Embryonic facial prominence (tissue), 1 donor: ENCODE data around the gene CLCN4.

Experiments
- DNase-seq: peaks from one replicate; pipeline ENCODE4 v3.0.0-alpha.2; 2016; ENCODE audit errors: extremely low spot score

Gene CLCN4

GRCh38 chrX:10166731-10167151 lies 10.0 kb downstream of the CLCN4 start:
- DNase-seq = no peak

- no peak for DNase-seq
Observed at GRCh38 chrX:10167573-10167972, 10.8 kb downstream of the CLCN4 start.

- DNase-seq = no peak
Observed at GRCh38 chrX:10168226-10168625, 11.5 kb downstream of the CLCN4 start.

GRCh38 chrX:10169175-10169574 lies 12.4 kb downstream of the CLCN4 start:
- DNase-seq = no peak

- no peak for DNase-seq
Observed at GRCh38 chrX:10171249-10171648, 14.5 kb downstream of the CLCN4 start.

GRCh38 chrX:10172877-10173276 lies 16.1 kb downstream of the CLCN4 start:
- peak; percentile 37 for DNase-seq

- DNase-seq = peak; percentile 53
Observed at GRCh38 chrX:10173331-10173900, 16.6 kb downstream of the CLCN4 start.

GRCh38 chrX:10174051-10174450 lies 17.3 kb downstream of the CLCN4 start:
- no peak for DNase-seq

GRCh38 chrX:10174810-10175209 lies 18.0 kb downstream of the CLCN4 start:
- no peak for DNase-seq

- no peak for DNase-seq
Observed at GRCh38 chrX:10175319-10175871, 18.6 kb downstream of the CLCN4 start.

- no peak for DNase-seq
Observed at GRCh38 chrX:10176121-10177003, 19.6 kb downstream of the CLCN4 start.

- no peak for DNase-seq
Observed at GRCh38 chrX:10177004-10177396, 20.2 kb downstream of the CLCN4 start.

- no peak for DNase-seq
Observed at GRCh38 chrX:10177601-10178000, 20.8 kb downstream of the CLCN4 start.

GRCh38 chrX:10178866-10179463 lies 22.2 kb downstream of the CLCN4 start:
- no peak for DNase-seq

- no peak for DNase-seq
Observed at GRCh38 chrX:10183760-10184159, 27.0 kb downstream of the CLCN4 start.

- no peak for DNase-seq
Observed at GRCh38 chrX:10184411-10184810, 27.6 kb downstream of the CLCN4 start.

- DNase-seq = no peak
Observed at GRCh38 chrX:10186355-10186754, 29.6 kb downstream of the CLCN4 start.

GRCh38 chrX:10187421-10187820 lies 30.6 kb downstream of the CLCN4 start:
- DNase-seq = no peak

GRCh38 chrX:10189317-10190268 lies 32.8 kb downstream of the CLCN4 start:
- DNase-seq = no peak

GRCh38 chrX:10190367-10190766 lies 33.6 kb downstream of the CLCN4 start:
- DNase-seq = peak; percentile 43

GRCh38 chrX:10193587-10193986 lies 36.8 kb downstream of the CLCN4 start:
- DNase-seq = no peak
